ENCODE results near the gene MGME1.

MGME1 gene

DNA sequence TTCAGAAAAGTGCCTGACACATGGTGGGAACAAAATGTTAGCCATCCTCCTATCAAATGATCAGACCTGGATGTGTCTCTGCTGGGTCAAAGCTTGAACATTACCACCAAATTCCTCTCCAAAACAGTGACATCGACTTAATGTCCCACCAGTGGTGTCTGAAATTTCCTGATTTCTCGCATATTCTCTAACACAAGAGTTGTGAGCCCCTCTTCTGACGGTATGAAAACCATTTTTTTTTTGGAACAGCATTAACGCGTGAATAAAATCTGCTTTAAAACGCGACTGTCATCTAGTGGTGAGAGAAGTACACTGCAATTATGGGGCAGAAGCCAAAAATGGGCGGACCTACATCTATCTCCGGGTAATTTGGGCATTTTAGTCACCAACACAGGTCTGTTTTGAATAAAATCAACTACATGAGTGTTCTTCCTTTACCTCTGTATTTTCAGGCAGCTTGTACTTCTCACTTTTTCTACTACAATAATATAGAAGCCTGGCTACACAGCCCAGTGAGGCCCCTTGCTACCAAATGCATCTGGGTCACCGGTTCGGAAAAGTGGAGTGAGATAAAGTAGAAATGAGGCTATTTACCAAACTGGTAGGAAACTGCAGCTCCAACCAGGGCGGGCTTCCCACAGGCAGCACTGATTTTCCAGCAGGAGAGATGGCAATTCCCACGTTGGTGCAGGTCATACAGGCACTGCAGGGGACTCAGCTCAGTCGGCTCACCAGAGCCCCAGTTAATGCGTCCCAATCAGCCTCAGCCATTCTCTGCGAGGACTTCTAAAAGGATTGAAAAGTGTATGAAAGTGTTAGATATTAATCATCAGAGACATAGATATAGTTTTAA, 27.4 kb downstream of the MGME1 start:
- DNase-seq = no peak
- TF ChIP-seq, protein P1, sequence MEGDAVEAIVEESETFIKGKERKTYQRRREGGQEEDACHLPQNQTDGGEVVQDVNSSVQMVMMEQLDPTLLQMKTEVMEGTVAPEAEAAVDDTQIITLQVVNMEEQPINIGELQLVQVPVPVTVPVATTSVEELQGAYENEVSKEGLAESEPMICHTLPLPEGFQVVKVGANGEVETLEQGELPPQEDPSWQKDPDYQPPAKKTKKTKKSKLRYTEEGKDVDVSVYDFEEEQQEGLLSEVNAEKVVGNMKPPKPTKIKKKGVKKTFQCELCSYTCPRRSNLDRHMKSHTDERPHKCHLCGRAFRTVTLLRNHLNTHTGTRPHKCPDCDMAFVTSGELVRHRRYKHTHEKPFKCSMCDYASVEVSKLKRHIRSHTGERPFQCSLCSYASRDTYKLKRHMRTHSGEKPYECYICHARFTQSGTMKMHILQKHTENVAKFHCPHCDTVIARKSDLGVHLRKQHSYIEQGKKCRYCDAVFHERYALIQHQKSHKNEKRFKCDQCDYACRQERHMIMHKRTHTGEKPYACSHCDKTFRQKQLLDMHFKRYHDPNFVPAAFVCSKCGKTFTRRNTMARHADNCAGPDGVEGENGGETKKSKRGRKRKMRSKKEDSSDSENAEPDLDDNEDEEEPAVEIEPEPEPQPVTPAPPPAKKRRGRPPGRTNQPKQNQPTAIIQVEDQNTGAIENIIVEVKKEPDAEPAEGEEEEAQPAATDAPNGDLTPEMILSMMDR (IDR thresholded peaks at IDR 0.05; ENCODE audit: low read depth, low read length) = peak; percentile 78
- H3K36me3 ChIP-seq = no peaks in the 10 kb centered on the region; the same call in 1 of the 2 replicates
- no peak overlapping the region for H3K4me3 ChIP-seq (ENCODE audit: low read depth, low read length)
- H3K9me3 ChIP-seq (ENCODE audit: severe bottlenecking) = no peaks in the 10 kb centered on the region
- no peaks in the 10 kb centered on the region for H3K27me3 ChIP-seq (ENCODE audit: insufficient read depth, low read depth, severe bottlenecking)
- H3K27ac ChIP-seq = no peak overlapping the region

DNA sequence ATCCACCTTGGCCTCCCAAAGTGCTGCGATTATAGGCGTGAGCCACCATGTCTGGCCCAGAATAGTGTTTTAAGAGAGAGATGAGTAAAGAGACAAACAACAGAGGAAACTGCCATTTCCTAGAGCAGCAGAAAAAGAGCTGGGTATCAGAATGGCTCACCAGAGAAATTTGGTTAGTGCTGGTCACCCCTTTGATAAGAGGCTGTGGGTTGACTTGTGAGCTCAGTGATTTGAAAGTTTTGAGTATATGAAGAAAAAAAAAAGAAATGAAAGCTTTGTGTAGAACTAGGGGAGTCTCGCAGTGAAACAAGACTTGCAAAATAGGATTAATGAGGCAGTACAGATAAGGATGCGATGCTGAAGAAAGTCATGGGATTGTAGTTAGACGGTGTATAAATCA, 29.6 kb downstream of the MGME1 start:
- TF ChIP-seq, protein P1 (IDR thresholded peaks at IDR 0.05; ENCODE audit: low read depth, low read length) = no peak
- H3K36me3 ChIP-seq = no peaks in the 10 kb centered on the region
- DNase-seq = no peak
- H3K9me3 ChIP-seq (ENCODE audit: severe bottlenecking) = no peaks in the 10 kb centered on the region
- H3K27ac ChIP-seq = no peak overlapping the region
- no peak overlapping the region for H3K4me3 ChIP-seq (ENCODE audit: low read depth, low read length)
- no peaks in the 10 kb centered on the region for H3K27me3 ChIP-seq (ENCODE audit: insufficient read depth, low read depth, severe bottlenecking)

DNA sequence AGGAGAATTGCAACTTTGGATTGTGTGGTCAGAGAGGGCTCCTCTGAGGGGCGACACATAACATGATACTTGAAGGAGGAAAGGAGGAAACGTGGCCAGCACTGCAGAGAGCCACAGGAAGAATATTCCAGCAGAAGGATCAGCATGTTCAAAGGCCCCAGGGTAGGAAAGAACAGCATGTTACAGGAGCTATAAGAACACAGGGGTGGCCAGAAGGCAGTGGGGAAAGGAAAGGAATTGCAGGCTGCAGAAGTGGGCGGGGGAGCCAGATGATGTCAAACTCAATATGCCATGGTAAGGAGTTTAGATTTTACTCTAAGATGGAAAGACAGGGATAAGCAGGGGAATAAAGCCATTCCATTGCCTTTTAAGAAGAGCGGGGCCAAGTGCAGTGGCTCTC, 30.7 kb downstream of the MGME1 start:
- DNase-seq = peak; percentile 34
- H3K9me3 ChIP-seq (ENCODE audit: severe bottlenecking) = no peaks in the 10 kb centered on the region
- H3K4me3 ChIP-seq (ENCODE audit: low read depth, low read length) = no peak overlapping the region
- TF ChIP-seq, protein P1 (IDR thresholded peaks at IDR 0.05; ENCODE audit: low read depth, low read length) = no peak
- no peaks in the 10 kb centered on the region for H3K36me3 ChIP-seq
- H3K27me3 ChIP-seq (ENCODE audit: insufficient read depth, low read depth, severe bottlenecking) = no peaks in the 10 kb centered on the region
- H3K27ac ChIP-seq = no peak overlapping the region

DNA sequence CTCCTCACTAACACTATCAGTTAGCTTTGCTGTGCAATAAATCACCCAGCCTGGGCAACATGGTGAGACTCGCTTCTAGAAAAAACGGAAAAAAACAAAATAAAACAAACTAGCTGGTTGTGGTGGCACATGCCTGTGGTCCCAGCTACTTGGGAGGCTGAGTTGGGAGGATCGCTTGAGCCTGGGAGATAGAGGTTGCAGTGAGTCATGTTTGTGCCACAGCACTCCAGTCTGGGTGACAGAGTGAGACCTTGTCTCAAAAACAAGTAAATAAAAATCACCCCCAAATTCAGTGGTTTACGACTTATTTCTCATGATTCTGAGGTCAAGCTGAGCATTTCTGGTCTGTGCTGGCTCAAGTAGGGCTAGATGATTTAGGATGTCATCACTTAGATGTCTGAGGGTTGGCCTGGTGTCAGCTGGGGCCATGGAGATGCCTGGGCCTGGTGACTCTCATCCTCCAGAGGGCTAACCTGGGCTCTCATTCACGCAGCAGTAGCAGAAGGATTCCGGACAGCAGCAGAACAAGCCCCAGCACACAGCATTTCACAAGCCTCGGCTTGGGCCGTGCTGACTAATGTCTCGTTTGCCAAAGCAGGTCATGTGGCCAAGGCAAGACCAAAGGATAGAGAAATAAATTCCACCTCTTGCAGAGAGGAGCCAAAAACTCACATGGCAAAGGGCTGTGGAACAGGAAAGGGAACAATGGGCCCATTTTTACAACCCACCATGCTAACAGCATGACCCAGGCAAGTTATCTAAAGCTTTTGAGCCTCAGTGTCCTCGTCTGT, 32.5 kb downstream of the MGME1 start:
- DNase-seq = no peak
- Histone ChIP-seq H3K27me3 (ENCODE audit: insufficient read depth, low read depth, severe bottlenecking) (no peaks in the 10 kb centered on the region), H3K27ac (no peak overlapping the region), H3K4me3 (ENCODE audit: low read depth, low read length) (no peak overlapping the region), H3K9me3 (ENCODE audit: severe bottlenecking) (no peaks in the 10 kb centered on the region), H3K36me3 (no peaks in the 10 kb centered on the region)
- TF ChIP-seq, protein P1 (IDR thresholded peaks at IDR 0.05; ENCODE audit: low read depth, low read length) = no peak

DNA sequence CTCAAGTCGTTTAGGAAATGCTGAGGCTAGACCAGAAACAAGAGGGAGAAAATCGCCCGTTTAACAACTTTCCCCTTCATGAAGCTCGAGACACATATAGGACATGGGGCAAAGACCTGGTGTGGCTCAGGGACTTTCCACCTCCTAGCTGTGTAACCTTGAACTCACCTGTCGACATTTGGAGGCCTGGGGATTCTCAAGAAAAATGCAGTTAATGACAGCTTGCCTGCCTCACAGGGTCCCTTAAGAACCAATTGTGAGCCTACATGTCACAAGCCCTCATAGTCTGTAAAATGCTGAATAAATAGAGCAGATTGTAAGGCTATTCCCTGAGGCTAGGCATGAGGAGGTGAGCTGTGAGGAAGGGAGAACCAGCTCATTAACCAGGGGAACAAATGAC, 35.1 kb downstream of the MGME1 start:
- Histone ChIP-seq H3K4me3 (ENCODE audit: low read depth, low read length) (no peak overlapping the region), H3K36me3 (no peaks in the 10 kb centered on the region), H3K9me3 (ENCODE audit: severe bottlenecking) (no peaks in the 10 kb centered on the region), H3K27ac (no peak overlapping the region), H3K27me3 (ENCODE audit: insufficient read depth, low read depth, severe bottlenecking) (no peaks in the 10 kb centered on the region)
- TF ChIP-seq, protein P1 (IDR thresholded peaks at IDR 0.05; ENCODE audit: low read depth, low read length) = no peak
- no peak for DNase-seq
